ENCODE data around the gene VAV2.

The VAV2 gene

DNA sequence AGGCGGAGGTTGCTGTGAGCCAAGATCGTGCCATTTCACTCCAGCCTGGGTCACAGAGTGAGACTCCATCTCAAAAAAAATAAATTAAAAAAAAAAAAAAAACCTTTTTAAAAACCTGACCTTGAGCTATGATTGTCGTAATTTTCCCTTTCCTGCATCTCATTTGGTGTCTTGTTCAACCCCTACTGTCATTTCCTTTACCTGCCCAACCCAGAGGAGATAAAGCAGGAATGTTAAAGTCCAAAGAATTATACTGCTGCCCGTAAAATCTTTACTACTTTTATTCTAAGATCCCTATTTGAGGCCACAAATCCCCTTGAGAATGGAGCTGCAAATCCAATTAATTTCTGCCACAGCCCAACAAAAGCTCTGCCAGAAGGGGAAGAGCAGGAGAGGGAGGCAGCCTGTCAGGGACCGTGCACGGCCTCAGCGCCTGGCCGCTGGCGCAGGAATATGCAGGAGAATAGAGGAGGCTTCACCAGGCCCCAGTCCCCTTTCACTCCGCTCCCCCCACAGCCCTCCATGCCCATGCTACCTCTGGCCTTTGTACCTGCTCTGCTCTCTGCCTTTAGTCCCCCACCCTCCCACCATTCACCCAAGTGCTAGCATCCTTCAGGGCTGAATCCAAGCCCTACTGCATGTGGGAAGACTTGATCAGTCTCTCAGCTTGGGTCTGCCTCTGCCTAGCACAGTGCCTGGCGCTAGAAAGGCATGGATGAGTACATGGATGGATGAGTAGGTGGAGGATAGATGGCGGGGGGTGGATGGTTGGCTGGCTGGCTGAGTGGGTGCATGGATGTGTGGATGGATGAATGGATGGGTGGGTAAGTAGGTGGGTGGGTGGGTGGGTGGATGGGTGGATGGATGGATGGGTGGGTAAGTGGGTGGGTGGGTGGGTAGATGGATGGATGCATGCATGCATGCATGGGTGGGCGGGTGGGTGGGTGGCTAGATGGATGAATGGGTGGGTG, 154.2 kb downstream of the VAV2 start:
- no peak for DNase-seq

DNA sequence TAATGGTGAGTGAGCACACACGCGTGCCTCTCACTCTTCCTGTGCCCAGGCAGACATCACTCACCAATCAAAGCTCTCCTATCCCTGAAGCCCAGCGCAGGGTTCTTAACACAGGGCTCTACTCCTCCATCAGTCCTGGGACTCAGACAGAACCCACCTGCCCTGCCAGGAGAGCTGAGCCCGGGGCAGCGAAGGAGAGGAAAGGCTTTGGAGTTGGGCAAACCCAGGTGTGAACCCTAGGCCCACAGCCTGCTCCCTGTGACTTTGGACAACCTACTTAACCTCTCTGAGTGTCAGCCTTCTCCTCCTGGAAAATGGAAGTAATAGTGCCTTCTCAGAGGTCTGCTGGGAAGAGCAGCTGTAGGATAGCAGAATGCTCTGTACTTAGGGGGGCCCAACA, 155.3 kb downstream of the VAV2 start:
- DNase-seq: no peak

GRCh38 chr9:133836001-133836758, 155.9 kb downstream of the VAV2 start:
- DNase-seq: no peak

- DNase-seq: no peak
These were observed 156.7 kb downstream of the VAV2 start for GRCh38 chr9:133835262-133835901.

DNA sequence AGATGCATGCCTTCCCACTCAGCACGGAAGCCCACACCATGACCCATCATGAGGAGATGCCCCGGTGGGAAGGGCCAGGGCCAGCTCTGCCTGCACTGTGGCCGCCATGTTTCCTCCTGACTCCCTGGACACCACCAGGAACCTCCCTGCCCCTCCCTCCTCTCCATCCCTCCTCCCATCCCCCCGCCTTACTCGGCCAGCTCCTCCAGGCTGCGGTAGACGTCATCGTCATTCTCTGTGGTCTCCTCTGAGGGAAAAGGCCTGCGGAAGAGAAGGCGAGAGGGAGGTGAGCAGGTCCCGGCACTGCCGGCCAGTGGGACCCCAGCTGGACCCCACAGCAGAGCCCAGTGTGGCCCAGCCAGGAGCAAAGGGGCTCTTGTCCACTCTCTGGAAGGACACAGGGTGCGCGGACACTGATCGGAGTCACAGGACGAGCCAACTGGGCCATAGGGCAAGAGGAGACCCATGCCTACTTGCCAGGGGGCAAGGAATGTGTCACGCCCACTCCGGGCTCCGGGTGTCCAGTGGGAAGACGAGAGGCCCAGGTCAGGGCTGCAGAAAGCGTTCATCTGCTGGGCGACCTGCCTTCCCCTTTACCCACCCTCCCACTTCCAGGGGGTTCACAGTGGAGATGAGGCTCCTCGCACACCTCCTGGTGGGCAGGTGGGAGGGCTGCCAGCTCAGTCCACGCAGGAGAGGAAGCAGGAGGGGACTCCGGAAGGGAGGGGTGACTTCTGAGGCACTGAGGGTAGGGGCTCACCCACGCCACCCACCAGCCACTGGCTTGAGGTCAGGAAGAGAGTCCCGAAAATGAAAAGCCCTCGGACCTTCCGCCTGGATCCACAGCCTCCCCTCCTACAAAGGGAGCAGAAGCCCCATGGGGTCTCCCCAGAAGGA, 157.8 kb downstream of the VAV2 start:
- no peak for DNase-seq

GRCh38 chr9:133833388-133834025, 158.6 kb downstream of the VAV2 start:
- DNase-seq: no peak

DNA sequence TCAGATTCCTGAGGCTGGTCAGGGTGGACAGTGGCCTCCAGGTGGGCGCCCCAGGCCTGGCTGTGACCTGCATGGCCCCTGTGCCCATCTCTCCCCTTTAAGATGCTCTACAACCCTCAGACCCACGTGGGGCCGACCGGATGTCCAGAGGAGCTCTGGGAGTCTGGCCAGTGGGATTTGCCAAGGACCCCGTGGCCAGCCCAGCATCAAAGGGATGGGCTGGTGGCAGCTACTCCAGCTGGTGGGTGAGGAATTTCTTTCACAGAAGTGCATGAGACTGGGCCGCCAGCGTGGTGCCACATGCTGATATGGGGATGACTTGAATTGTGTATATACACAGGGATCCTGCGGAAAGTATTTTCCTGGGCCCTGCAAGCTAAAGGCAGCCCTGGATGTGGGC, 159.2 kb downstream of the VAV2 start:
- DNase-seq: peak in 15 of 51 donors; percentile 10 to 44 (median 25)

DNA sequence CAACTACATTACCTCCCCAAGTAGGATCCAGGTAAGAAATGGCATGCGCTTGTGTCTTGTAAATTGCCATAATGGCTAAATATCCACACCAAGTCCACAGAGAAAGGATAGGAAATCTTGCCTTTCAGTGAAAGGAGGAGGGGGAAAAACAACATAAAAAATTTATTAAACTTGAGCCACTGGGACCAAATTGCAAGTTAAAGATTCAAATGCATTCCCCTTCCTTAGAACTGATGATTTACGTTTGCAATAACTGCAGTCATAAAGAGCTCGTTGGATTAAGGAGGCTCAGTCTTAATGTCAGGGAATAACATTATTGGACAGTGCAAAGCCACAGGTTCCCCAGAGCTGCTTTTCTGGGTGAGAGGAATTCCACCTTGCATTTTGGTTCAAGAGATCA, 161.4 kb downstream of the VAV2 start:
- no peak for DNase-seq

- DNase-seq: no peak
These were observed 161.8 kb downstream of the VAV2 start for GRCh38 chr9:133830310-133830709.

DNA sequence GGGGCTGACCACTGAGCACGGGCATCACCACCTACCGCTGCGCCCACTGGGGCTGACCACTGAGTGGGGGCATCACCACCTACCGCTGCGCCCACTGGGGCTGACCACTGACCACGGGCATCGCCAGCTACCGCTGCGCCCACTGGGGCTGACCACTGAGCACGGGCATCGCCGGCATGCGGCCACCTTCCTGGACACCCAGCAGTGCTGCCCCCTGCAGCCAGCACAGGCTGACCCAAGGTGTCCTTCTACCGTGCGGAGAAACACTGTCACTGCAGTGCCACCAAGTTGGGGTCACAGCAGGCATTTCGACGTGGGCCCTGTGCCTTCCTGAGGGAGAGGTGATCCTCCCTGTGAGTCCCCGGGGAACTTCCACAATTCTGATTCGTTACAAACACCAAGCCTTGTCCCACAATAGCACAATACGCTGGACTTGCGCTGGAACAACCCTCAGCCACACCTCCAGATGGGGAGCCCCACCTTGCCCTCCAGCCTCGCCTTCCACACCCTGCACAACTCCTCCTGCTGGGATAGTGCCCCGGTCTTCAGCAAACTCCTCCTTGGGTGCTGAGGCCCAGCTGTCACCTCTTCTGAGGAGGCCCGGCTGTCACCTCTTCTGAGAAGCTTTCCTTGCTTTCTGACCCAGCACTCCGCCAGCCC, 163.7 kb downstream of the VAV2 start:
- DNase-seq: no peak

DNA sequence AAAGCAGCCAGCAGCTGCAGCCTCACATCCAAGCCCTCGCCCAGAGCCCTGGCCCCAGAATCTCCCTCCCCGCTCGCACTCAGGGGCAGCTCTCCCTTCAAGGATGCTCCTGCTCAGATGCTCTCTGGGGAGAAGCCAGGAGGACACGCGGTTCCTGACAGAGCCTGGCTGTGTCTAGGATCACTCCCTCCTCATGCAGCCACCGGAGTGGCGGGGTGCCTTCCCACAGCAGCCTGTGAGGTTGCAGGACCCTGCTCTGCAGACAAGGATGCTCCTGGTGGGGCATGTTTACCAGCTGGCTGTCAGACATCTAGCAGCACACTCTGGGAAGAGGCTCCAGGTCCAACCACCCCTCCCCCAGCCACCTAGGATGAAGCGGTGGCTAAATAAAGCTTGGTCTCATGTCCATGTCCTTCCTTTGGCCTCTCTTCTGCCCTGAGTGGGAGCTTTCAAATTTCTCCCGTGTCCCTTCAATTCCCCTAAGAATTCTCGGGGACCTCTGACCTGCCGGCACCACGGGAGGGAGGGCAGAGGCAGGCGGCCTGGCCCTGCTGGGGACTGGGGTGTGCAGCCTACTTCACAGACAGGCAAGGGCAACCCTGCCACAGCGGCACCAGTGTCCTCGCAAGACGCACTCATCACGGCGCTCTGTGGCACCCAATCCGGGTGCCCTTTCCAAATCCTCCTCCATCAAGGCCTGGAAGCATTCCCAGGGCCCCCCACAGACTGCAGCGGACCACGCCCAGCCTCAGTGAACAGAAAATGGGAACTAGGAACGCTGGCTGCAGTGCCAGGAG, 165.6 kb downstream of the VAV2 start:
- DNase-seq: peak in 2 of 51 donors; percentile 16 to 21

GRCh38 chr9:133825555-133826218, 166.4 kb downstream of the VAV2 start:
- DNase-seq: no peak

- DNase-seq: no peak
These were observed 167.3 kb downstream of the VAV2 start for GRCh38 chr9:133824802-133825186.

GRCh38 chr9:133824106-133824801, 167.9 kb downstream of the VAV2 start:
- no peak for DNase-seq

- no peak for DNase-seq
These were observed 168.7 kb downstream of the VAV2 start for GRCh38 chr9:133823189-133824105.

DNA sequence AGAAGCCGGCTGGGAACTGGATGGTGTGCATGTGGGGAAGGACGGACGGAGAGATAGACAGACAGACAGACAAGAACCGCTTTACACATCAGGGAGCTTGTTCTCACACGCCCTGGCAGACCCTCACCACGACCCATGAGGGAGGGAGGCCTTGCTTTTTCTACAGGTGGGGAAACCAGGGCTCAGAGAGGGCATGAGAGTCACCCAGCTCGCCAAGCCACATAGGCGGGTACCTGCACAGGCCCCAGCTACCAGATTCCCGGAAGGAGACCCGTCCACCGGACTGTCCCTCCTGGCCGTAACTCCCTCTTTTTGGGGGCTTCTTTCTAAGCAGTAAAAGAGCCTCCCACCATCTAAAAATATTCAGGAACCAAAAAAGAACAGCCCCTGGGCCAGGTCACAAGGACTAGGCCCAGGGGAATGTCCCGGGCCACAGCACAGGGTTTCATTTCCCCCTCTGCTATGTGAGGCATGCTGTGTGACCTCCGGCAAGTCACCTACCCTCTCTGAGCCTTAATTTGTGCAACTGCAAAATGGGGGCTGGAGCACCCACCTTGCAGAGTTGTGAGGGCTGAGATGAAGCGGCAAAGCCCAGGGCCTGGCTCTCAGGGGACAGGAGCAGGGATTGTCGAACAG, 169.6 kb downstream of the VAV2 start:
- DNase-seq: no peak
